Mesenchymal stem cell (in vitro differentiated cells and primary cell): Measurements from ENCODE around the gene NR2F1-AS1.

Experiments
- DNase-seq: peaks from one replicate; pipeline ENCODE4 v3.0.0-alpha.2; 2013
- H2AFZ ChIP-seq: one replicate; pipeline ENCODE4 v1.6.1; 2013; ENCODE audit warnings: low read depth, mild to moderate bottlenecking, control low read depth, inconsistent platforms, low read length, moderate library complexity
- H2AK5ac ChIP-seq: 2 replicates; pipeline ENCODE4 v1.6.1; 2013; ENCODE audit warnings: low read length, moderate library complexity, mild to moderate bottlenecking, inconsistent platforms; ENCODE audit not compliant: severe bottlenecking
- H2BK120ac ChIP-seq: one replicate; pipeline ENCODE4 v1.6.1; 2013; ENCODE audit warnings: low read depth, mild to moderate bottlenecking, inconsistent platforms, low read length, moderate library complexity
- H2BK12ac ChIP-seq, 2 experiments: one replicate each; pipeline ENCODE4 v1.6.1; 2013; ENCODE audit warnings: inconsistent platforms in 2 of 2, low read length in 2 of 2, mild to moderate bottlenecking in 2 of 2, moderate library complexity in 2 of 2, control low read depth in 1 of 2
- H2BK15ac ChIP-seq: one replicate; pipeline ENCODE4 v1.6.1; 2013; ENCODE audit warnings: mild to moderate bottlenecking, low read depth, inconsistent platforms; ENCODE audit not compliant: poor library complexity, severe bottlenecking
- H2BK5ac ChIP-seq: 2 replicates; pipeline ENCODE4 v1.6.1; 2013; ENCODE audit warnings: low read depth, mild to moderate bottlenecking, low read length, control low read depth, inconsistent platforms; ENCODE audit not compliant: poor library complexity, severe bottlenecking
- H3K14ac ChIP-seq, 2 experiments: one replicate each; pipeline ENCODE4 v1.6.1; 2013; ENCODE audit warnings: inconsistent platforms in 2 of 2, low read length in 2 of 2, control low read depth in 1 of 2, mild to moderate bottlenecking in 1 of 2, moderate library complexity in 1 of 2
- H3K18ac ChIP-seq, 2 experiments: one replicate each; pipeline ENCODE4 v1.6.1; 2013; ENCODE audit warnings: inconsistent platforms in 2 of 2, low read length in 2 of 2, control low read depth in 1 of 2, low read depth in 1 of 2, mild to moderate bottlenecking in 1 of 2
- H3K23ac ChIP-seq, 2 experiments: one replicate each; pipeline ENCODE4 v1.6.1; 2013; ENCODE audit warnings: inconsistent platforms in 2 of 2, low read length in 2 of 2, mild to moderate bottlenecking in 2 of 2, moderate library complexity in 2 of 2, control low read depth in 1 of 2
- H3K27ac ChIP-seq: 2 replicates; pipeline ENCODE4 v1.5.1; 2013; ENCODE audit warnings: mild to moderate bottlenecking, moderate library complexity, low read length, control low read depth, inconsistent platforms; ENCODE audit not compliant: poor library complexity, severe bottlenecking
- H3K27me3 ChIP-seq, 2 experiments: 2 replicates each; pipeline versions ENCODE4 v1.6.1 to v1.7.0; 2013; ENCODE audit warnings: low read length in 2 of 2, mild to moderate bottlenecking in 2 of 2, moderate library complexity in 2 of 2, control low read depth in 1 of 2, inconsistent platforms in 1 of 2; ENCODE audit not compliant: control insufficient read depth in 1 of 2, insufficient read depth in 1 of 2
- H3K36me3 ChIP-seq, 2 experiments: 2 replicates each; pipeline versions ENCODE4 v1.6.1 to v1.7.0; 2013; ENCODE audit warnings: low read length in 2 of 2, control low read depth in 1 of 2, inconsistent platforms in 1 of 2, low read depth in 1 of 2, mild to moderate bottlenecking in 1 of 2; ENCODE audit not compliant: insufficient read depth in 2 of 2, control insufficient read depth in 1 of 2
- H3K4ac ChIP-seq, 2 experiments: one replicate each; pipeline ENCODE4 v1.6.1; 2013; ENCODE audit warnings: inconsistent platforms in 2 of 2, low read length in 2 of 2, mild to moderate bottlenecking in 2 of 2, moderate library complexity in 2 of 2, control low read depth in 1 of 2, low read depth in 1 of 2
- H3K4me1 ChIP-seq: 2 replicates; pipeline ENCODE4 v1.6.1; 2013; ENCODE audit warnings: low read depth, low read length, control low read depth; ENCODE audit not compliant: control insufficient read depth, insufficient read depth
- H3K4me2 ChIP-seq: 2 replicates; pipeline ENCODE4 v1.6.1; 2013; ENCODE audit warnings: low read length, mild to moderate bottlenecking, inconsistent platforms; ENCODE audit not compliant: poor library complexity, severe bottlenecking
- H3K4me3 ChIP-seq, 2 experiments: 2 replicates each; pipeline versions ENCODE4 v1.5.1 to v1.7.0; 2013; ENCODE audit warnings: low read length in 2 of 2, mild to moderate bottlenecking in 2 of 2, control low read depth in 1 of 2, low read depth in 1 of 2; ENCODE audit not compliant: insufficient read depth in 1 of 2
- H3K79me1 ChIP-seq: replicated peaks from 2 replicates; pipeline ENCODE4 v1.6.1; 2013; ENCODE audit warnings: mild to moderate bottlenecking, control low read depth, low read length, inconsistent platforms; ENCODE audit not compliant: poor library complexity, severe bottlenecking
- H3K9ac ChIP-seq: 2 replicates; pipeline ENCODE4 v1.7.0; 2013; ENCODE audit warnings: mild to moderate bottlenecking, low read length, moderate library complexity
- H3K9me3 ChIP-seq: 2 replicates; pipeline ENCODE4 v1.7.0; 2013; ENCODE audit warnings: mild to moderate bottlenecking, low read length; ENCODE audit not compliant: control insufficient read depth
- H4K8ac ChIP-seq: one replicate; pipeline ENCODE4 v1.6.1; 2013; ENCODE audit warnings: inconsistent platforms, mild to moderate bottlenecking, low read length, moderate library complexity
- H4K91ac ChIP-seq: one replicate; pipeline ENCODE4 v1.6.1; 2013; ENCODE audit warnings: mild to moderate bottlenecking, low read length, inconsistent platforms
- WGBS: methylation state at CpG from one replicate; pipeline ENCODE4 v1.1.7; 2013; ENCODE audit warnings: mixed read lengths; 5-methylcytosine and 5-hydroxymethylcytosine counted together

Gene NR2F1-AS1

GRCh38 chr5:93585767-93586385, 4.9 kb upstream of the NR2F1-AS1 start:
- Histone ChIP-seq H4K8ac (no peak overlapping the region), H2BK5ac (no peak overlapping the region), H3K27ac (no peak overlapping the region), H3K27me3 (peaks cover 0 to 25% of the 10 kb centered on the region in 2 experiments), H3K79me1 (no peaks in the 10 kb centered on the region), H3K9ac (peak overlapping the region; percentile 75), H4K91ac (no peak overlapping the region), H3K23ac (peak overlapping the region in 1 of 2 experiments; percentile 81), H2AFZ (no peak overlapping the region), H2BK120ac (peak overlapping the region; percentile 99), H3K36me3 (peaks cover 2 to 4% of the 10 kb centered on the region in 2 experiments), H3K4me3 (peak overlapping the region; percentile 72 to 77), H2BK15ac (peak overlapping the region; percentile 40), H3K4me1 (peaks cover 20% of the 10 kb centered on the region), H3K4me2 (peak overlapping the region; percentile 36), H3K18ac (peak overlapping the region; percentile 76 to 82), H3K14ac (peak overlapping the region in 1 of 2 experiments; percentile 43), H3K9me3 (no peaks in the 10 kb centered on the region), H2BK12ac (peak overlapping the region in 1 of 2 experiments; percentile 8), H2AK5ac (no peak overlapping the region), H3K4ac (peak overlapping the region in 1 of 2 experiments; percentile 54)
- 4% methylated on average over 9 of the region's 13 CpGs for WGBS
- DNase-seq, result peak; percentile 63

DNA sequence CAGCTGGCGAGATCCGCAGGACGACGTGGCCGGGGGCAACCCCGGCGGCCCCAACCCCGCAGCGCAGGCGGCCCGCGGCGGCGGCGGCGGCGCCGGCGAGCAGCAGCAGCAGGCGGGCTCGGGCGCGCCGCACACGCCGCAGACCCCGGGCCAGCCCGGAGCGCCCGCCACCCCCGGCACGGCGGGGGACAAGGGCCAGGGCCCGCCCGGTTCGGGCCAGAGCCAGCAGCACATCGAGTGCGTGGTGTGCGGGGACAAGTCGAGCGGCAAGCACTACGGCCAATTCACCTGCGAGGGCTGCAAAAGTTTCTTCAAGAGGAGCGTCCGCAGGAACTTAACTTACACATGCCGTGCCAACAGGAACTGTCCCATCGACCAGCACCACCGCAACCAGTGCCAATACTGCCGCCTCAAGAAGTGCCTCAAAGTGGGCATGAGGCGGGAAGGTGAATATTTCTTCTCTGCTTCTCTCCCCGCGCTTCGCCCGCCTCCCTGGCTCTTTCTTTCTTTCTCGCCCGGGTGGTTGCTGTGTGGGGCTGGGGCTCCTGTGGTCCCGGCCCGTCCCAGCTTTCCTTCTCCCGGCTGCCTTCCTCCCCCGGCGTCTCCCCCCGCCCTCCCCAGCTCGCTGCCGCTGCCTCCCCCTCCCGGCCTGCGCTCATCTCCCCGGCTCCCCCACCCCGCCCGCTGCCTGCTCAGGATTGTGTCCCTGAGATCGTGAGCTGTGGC, 4.2 kb upstream of the NR2F1-AS1 start:
- DNase-seq, result peak; percentile 29
- no peaks in the 10 kb centered on the region for H3K79me1 ChIP-seq
- H3K27ac ChIP-seq, result no peak overlapping the region
- H4K91ac ChIP-seq, result peak overlapping the region; percentile 90
- H3K9me3 ChIP-seq, result no peaks in the 10 kb centered on the region
- peaks cover 23% of the 10 kb centered on the region for H3K4me1 ChIP-seq
- H3K4me2 ChIP-seq, result peak overlapping the region; percentile 88
- H3K4ac ChIP-seq, result peak overlapping the region; percentile 89 to 92
- 0% methylated on average over 48 of the region's 70 CpGs for WGBS
- H3K36me3 ChIP-seq, result peaks cover 2 to 4% of the 10 kb centered on the region in 2 experiments
- H3K23ac ChIP-seq, result peak overlapping the region; percentile 81 to 100
- peak overlapping the region; percentile 94 for H4K8ac ChIP-seq
- peak overlapping the region; percentile 15 for H2BK15ac ChIP-seq
- H3K18ac ChIP-seq, result peak overlapping the region; percentile 82 to 90
- no peak overlapping the region for H2AK5ac ChIP-seq
- H3K4me3 ChIP-seq, result peak overlapping the region; percentile 72 to 92
- H2AFZ ChIP-seq, result no peak overlapping the region
- H2BK120ac ChIP-seq, result peak overlapping the region; percentile 99
- peak overlapping the region; percentile 83 for H3K9ac ChIP-seq
- H3K27me3 ChIP-seq, result peaks cover 0 to 25% of the 10 kb centered on the region in 2 experiments
- H3K14ac ChIP-seq, result peak overlapping the region; percentile 81 to 92
- peak overlapping the region; percentile 5 to 75 for H2BK12ac ChIP-seq
- H2BK5ac ChIP-seq, result no peak overlapping the region

DNA sequence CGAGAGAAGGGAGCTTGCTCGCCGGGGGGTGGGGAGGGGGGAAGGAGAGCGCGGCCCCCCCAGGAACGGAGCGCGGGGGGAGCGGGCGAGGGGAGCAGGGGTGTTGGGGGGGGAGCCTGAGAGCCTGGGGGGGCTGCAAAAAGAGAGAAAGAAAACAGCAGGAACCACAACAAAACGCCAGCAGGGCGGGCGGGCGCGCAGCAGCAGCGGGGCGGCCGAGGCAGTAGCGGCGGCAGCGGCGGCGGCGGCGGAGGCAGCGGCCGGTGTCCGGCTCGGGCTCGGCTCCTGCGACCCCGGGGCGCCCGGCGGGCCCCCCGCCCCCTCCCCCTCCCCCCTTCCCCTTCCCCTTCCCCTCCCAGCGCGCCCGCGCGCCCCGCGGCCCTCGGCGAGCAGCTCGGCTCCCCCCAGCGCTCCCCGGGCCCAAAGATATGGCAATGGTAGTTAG, 3.6 kb upstream of the NR2F1-AS1 start:
- H3K23ac ChIP-seq, result peak overlapping the region in 1 of 2 experiments; percentile 100
- H3K14ac ChIP-seq, result peak overlapping the region; percentile 81 to 92
- peak overlapping the region; percentile 99 for H2BK120ac ChIP-seq
- H3K9me3 ChIP-seq, result no peaks in the 10 kb centered on the region
- no peak overlapping the region for H2AK5ac ChIP-seq
- peak overlapping the region; percentile 92 to 99 for H3K4ac ChIP-seq
- H3K18ac ChIP-seq, result peak overlapping the region; percentile 97 to 98
- H3K36me3 ChIP-seq, result peaks cover 2 to 4% of the 10 kb centered on the region in 2 experiments
- H2BK15ac ChIP-seq, result peak overlapping the region; percentile 97
- no peak overlapping the region for H3K27ac ChIP-seq
- H3K4me1 ChIP-seq, result peaks cover 24% of the 10 kb centered on the region
- H3K79me1 ChIP-seq, result no peaks in the 10 kb centered on the region
- H3K27me3 ChIP-seq, result peaks cover 0 to 25% of the 10 kb centered on the region in 2 experiments
- H3K9ac ChIP-seq, result no peak overlapping the region
- peak overlapping the region; percentile 98 for H3K4me2 ChIP-seq
- H2BK12ac ChIP-seq, result peak overlapping the region; percentile 5 to 68
- H2BK5ac ChIP-seq, result no peak overlapping the region
- DNase-seq, result no peak
- H4K91ac ChIP-seq, result peak overlapping the region; percentile 90
- peak overlapping the region; percentile 72 to 95 for H3K4me3 ChIP-seq
- H2AFZ ChIP-seq, result no peak overlapping the region
- peak overlapping the region; percentile 73 for H4K8ac ChIP-seq
- 3% methylated on average over 7 of the region's 48 CpGs for WGBS
